Putamen (tissue), 1 donor: ENCODE data around the gene RAD18.

ENCODE experiments used
- DNase-seq: peaks from one replicate; pipeline ENCODE4 v3.0.0-alpha.2; 2016; ENCODE audit warnings: low spot score

The RAD18 gene

DNA sequence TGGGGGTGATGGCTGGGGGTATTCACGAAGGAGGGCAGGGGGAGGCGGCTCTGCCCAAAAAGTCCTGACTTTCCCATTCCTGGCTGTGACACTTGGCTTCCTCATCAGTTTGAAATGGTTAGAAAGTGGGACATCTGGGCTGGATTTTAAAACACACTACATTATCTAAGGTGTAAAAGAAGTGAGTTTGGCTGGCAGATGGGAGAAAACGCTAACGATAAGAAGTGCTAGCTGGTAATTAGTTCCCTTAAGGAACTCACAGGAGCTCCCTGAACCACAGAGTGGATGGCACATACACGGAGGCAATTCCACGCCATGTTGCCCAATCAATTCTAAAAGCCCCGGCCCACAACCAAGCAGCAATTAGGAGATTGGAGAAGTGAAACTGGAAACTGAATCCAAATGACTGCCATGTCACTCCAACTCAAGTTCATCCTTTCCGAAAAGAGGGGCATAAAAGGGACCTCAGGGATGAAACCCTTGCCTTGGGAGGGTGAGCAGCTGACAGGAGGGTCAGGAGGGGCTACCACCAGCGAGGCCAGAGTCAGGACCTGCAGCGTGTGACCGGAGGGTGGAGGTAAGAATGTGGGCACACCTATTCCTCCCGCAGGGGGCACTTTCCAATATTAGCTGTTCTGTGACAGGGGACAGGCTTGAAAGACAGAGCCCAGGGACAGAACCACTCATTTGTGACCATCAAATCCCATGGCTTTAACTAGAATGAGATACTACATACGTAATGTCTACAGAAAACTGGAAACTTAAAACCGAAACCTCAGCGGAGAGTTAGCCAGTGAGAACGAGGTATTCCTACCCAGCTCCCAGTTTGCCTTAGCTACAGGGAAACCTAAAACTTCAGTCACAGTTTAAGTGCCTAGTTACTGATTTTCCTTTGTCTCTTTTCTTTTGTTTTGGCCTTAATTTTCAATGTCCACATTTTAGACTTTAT is 98.6 kb downstream of the RAD18 start:
- no peak for DNase-seq

DNA sequence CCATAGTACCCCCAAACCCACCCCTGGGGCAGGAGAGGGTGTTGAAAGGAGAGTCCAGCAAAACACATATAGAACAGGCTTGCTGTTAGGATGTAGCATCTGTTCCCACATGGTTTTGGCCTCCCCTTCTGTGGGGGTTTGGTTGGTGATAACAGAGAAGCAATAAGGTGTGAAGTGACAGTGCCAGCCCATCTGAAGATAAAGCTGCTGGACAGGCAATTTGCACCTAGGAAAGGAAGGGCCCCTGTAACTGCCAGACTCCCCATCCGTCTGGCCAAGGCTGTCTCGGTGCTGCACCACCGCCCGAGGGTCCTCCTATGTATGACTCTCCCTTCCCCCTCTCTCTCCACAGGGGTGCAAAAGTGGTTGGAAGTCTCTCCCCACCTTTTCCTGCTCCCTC is 99.4 kb downstream of the RAD18 start:
- no peak for DNase-seq

DNA sequence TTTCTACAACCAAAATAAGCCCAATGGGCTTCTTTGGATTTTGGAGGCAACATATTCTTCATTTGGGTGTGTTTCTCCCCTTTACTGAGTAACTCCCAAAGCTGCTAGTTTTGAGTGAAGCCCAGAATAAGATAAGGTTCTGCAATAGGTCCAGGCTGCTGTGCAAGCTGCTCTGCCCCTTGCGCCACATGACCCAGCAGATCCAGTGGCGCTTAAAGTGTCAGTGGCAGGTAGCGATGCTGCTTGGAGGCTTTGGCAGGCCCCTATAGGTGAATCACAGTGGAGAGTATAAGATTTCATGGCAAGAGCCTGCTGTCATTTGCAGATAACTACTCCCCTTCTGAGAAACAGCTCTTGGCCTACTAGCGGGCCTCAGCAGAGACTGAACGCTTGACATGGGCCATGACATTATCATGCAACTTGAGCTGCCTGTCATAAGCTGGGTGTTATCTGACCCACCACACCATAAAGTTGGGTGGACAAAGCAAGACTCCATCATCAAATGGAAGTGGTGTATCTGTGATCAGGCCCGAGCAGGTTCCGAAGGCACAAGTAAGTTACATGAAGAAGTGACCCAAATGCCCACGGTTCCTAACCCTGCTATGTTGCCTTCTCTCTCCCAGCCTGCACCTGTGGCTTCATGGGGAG is 105.4 kb downstream of the RAD18 start:
- DNase-seq: no peak

DNA sequence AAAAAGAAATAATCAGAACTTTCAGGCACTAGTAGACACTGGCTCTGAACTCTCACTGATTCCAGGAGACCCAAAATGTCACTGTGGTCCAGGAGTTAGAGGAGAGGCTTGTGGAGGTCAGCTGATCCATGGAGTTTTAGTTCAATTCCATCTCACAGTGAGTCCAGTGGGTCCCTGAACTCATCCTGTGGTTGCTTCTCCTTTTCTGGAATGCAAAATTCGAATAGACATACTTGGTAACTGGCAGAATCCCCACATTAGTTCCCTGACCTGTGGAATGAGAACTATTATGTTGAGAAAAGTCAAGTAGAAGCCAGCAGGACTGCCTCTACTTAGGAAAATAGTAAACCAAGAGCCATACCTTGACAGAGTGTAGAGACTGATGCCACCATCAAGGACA is 106.6 kb downstream of the RAD18 start:
- no peak for DNase-seq

DNA sequence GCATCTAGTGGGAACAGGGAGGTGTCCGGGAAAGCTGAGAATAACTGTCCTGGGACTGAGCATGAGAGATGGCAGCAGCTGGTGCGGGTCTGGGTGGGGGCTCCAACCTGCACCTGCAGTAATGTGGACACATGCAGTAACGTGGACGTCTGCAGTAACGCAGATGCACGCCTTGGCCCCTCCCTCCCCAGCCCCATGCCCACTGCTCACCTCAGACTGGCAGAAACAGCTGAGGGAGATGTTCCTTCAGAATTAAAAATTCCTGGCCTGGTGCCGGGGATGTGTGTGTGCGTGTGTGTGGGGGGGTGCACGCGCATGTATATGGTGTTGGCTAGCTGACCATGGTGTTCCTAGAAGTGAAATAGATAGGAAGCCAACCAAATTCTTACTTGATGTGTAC is 107.2 kb downstream of the RAD18 start:
- no peak for DNase-seq

DNA sequence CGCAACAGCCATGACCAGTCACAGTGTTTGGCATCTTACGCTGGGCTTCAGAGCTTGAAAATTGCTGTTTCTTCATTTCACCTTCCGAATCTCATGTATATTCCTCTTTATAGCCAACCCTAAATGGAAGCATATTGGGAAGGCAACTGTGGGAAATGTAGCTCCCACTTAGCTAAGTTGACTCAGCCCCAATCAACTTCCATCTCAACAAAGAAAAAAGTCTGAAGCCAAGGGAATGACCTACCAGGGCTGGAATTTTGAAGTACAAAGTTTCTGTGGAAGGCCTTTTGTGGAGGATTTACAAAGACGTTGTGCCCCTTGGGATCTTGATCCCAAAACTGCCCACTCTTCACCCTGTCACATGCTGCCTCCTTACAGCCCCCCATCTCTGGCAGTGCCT is 108.6 kb downstream of the RAD18 start:
- DNase-seq: no peak

DNA sequence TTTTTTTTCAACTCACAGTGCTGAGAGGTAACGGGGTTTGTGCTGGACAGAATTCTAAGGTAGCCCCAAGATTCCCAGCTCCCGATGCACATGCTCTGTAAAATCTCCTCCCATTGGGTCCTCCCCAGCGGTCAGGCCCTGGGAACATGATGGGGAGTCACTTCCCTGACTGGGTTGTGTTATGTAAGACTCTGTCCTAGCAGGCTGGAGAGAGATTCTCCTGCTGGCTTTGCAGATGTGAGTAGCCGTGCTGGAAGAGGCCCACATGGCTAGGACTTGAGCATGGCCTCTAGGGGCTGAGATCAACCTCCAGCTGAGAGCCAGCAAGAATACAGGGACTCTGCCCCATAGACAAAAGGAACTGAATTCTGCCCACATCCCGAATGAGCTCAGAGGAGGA is 110.2 kb downstream of the RAD18 start:
- DNase-seq: no peak

DNA sequence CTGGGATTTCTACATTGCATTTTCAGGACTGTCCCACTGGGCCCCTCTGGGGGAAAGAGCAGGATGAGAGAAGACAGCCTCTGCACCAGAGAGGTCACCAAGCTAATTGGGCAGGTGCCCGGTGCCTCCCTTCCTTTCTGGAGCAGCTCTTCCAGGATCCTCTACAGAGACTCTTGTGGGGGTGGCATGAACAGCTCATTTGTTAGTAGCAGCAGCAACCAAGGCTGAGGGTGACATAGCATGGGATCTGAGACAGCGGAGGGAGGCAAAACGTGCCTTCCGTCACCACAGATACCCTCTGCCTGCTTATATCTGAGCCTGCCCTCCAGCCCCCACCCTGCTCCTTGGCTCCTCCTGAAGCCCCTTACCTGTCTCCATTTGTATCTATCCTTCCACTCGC is 110.8 kb downstream of the RAD18 start:
- DNase-seq: no peak

DNA sequence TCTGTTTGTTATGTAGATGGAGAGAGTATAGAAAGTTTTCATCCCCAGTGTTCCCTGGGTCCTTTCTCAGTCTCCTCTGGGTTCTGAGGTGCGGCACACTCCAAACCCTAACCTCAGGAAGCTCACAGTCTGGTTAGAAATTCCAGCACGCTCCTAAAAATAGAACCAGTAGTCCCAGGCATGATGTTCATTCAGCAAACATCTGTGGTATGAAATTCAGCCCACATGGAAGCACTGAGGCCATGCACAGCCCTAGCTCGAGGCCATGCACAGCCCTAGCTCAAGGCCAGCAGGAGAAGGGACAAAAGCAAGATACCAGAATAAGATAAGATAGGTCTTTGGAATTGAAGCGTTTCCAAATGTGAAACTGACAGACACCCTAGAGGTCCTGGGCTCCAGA is 111.6 kb downstream of the RAD18 start:
- no peak for DNase-seq

DNA sequence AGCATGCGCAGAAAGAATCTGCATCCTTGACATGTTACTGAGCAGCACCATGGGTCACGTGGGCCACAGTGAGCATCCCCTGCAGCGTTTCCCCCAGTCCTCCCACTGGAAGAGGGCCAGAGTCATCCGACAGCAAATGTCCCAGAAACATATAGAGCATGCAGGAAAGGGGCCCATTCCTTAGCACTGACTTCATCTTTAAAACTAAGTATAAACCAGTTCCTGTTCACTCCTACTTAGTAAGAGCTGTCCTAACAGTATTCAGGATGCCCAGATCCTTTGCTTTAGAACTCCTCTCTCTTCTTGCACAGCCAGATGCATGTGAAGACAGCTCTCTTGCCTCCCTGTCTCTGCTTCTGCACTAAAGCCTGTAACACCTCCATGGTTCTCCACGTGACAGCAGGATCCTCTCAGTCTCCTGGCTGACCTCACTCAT is 114.6 kb downstream of the RAD18 start:
- no peak for DNase-seq

DNA sequence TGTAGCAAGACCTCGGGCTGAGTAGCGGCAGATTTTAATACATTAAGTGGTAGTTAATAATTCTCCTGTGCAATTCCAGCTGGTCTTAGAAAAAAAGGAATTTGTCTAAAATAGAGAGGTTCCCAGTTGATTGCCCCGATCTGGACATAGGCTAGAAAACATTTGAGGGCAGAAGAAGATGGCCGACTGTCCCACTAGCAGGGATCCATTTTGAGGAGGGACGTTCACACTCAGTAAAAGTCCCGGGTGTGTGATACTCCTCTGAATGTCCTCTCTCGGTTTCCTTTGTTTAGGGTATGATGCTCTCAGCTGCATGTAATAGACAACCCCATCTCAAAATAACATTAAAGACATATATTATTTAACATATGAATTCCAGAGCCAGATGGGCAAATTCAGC is 116.0 kb downstream of the RAD18 start:
- DNase-seq: no peak

DNA sequence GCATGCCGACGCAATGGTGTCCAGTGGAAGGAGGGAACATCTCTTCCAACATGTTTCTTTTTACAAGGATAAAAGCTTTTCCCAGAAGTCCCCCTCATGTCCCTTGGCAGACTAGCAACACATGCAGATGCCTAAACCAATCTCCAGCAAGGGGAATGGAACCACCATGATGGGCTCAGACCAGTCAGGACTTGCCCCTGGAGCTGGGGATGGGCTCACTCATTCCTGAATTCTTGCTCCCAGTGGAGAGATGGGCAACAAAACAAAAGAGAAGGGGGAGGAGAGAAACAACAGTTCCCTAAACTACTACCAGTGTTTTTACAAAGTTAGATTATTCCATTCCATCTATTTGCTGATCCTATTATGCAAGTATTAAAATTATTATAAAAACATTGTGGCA is 117.1 kb downstream of the RAD18 start:
- DNase-seq: no peak

DNA sequence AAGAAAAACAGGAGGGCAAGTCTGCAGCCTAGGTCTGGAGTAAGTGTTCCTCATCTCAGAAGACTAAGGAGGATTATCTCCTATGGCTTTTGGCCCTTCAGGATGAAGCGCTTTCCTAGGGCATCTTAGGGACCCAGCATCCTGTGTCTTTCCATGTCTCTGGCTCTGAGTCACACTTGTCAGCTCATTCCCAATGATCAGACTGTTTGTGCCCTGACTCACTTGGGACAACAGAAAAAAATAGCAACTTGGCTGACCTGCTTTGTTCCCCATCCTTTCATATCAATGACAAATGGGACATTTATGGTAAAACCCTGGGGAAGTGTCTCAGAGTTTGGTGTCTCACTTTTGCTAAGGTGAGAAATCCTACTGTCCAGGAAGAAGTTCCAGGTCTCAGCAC is 117.6 kb downstream of the RAD18 start:
- DNase-seq: no peak

DNA sequence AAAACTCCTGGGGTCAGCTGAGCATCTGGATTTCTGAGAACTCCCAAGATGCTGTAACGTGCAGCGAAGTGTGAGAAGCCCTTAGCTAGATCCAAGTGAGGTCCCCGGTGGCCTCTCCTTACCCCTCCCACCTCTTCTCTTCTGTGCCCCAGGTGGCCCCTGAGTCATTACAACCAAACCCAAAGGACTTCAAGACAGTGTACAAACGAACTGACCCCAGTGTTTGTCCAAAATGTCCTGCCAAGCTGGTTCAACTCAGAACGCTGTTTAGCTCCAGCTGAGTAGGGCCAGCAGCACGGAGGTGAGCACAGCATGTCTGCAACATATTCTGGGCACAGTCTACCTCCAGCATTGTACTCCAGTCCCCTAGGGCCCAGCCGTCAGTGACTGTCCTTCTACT is 119.9 kb downstream of the RAD18 start:
- DNase-seq: no peak

DNA sequence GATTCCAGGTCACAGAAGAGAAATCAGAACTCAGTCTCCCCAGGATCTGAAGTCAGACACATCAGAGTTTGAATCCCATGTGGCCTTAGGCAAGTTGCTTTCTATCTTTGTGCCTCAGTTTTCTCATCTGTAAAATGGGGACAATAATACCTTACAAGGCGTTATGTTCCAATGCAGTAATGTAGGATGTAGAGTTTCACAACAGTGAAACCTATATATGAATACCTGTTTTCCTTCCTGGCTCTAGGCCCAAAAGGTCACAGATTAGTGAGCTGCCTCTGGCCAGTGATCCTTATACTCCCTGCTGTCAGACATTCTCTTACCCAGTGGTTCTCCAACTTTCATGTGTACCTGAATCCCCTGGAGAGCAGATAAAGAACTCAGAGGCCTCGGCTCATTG is 121.0 kb downstream of the RAD18 start:
- DNase-seq: no peak

DNA sequence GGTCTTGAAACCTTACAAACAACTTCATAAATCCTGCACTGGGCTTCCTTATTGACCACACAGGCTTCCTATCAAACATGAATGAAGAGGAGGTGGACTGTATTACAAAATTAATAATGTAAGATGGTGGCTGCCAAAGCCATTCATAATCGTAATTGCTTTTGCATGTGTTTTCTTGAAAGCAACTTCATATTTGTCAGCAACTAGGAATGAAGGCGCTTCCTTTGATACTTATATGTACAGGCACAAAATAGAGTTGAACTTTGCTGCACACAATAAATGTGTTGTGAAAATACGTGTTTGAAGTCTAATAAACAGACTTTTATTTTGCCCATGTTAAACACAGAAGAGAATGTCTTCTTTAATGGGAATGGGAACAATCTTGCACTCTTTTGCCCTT is 121.8 kb downstream of the RAD18 start:
- DNase-seq: no peak

DNA sequence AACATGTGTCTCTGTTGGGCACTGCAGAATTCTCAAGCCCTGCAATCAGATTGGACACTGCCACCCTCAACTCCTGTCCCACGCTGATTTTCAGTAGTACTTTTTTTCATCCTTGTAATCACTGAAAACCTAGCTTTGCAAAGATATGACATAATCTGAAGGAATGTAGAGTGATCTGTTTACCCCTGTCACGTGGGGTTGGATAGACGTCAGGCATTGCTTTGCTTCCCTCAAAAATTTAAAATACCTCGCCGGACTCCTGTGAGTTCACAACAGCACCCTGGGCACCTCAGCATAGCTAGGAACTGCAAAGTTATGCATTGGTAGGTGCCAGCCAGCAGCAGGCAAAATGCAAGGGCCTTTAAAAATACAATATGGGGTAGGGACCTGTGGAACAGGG is 122.7 kb downstream of the RAD18 start:
- no peak for DNase-seq

DNA sequence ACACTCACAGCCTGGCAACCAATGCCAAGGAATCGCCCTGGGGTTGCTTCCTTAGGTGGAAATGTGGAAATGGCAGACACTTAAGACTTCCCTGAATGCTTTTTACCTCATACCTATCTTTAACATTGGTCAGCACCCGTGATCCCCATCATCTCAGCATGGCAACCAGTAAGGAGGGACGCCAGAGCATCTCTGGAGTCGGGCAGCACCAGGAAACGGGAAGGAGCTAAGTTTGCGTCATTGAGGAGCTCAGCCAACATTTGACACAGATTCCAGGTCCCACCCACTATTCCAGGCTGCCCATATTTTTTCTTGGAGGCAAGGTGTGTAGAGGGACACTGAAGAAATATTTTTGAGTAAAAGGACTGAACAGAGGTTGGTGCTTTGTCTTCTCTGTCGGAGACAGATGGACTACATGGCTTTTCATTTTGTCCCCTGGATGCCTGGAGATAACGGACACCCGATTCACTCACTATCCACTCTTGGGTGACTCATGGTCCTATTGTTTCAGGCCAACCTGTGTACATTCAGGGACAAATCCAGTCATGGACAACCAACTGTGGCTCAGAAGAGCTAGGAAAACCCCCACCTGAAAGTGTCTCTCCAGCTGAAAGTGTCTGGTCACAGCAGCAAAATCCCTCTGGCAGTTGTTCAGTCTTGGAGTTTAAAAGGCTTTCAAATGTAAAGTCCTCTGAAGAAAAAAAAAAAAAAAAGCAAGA is 123.5 kb downstream of the RAD18 start:
- no peak for DNase-seq

DNA sequence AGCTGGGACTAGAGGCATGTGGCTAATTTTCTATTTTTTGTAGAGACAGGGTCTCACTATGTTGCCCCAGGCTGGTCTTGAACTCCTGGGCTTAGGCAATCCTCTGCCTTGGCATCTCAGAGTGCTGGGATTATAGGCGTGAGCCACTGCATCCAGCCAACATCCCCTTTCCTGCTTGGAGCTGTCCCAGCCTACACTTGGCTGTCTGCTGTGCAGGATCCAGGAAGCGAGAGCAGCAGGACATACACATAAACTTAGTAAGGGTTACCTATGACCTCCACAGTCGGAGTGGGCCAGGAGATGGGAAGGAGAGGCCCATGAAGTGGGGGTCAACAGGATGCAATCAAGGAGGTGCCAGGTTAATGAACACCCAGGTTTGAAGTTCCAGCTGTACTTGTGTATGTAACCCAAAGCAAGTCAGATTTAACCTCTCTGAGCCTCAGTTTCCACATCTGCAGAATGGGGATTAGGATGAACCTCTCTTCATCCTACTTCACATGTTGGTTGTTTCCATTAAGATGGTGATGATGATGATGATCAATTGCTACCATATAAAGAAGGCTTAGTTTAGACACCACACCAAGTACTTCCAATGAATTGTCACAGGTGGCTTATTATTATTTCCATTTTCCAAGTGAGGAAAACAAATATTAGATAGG is 124.4 kb downstream of the RAD18 start:
- no peak for DNase-seq

DNA sequence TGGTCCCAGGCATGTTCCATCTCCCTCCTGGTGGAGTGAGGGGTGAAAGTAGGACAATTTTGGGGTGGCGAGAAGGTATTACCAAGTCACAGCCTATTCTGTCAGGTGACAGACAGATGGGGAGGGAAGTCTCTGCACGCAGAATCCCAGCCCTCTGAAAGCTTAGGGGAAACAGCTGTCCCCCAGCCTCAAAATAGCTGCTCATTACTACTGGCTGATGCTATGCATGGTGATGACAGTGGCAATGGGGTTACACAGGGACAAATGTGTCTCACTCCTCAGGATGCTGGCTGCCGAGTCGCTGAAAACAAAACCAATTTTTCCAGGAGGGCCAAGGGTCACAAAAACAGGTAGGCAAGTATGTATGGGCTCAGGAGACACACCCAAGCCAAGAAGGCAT is 125.0 kb downstream of the RAD18 start:
- DNase-seq: no peak

DNA sequence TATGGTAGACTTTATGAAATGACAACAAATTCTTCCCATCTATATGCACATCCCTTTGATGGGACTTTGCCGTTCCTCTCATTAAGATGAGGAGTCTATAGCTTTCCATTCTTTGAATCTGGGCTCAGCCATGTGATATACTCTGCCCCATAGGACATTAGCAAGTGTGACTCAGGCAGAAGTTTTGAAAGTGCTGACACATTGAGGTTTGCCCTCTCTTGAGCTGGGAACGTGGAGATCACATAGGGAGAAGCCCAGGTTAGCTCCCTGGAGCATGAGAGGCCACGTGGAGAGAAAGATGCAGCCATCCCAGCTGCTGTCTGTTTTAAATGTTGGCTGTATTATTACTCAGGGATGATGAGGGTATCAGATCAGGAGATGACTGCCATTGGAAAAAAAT is 126.1 kb downstream of the RAD18 start:
- no peak for DNase-seq

DNA sequence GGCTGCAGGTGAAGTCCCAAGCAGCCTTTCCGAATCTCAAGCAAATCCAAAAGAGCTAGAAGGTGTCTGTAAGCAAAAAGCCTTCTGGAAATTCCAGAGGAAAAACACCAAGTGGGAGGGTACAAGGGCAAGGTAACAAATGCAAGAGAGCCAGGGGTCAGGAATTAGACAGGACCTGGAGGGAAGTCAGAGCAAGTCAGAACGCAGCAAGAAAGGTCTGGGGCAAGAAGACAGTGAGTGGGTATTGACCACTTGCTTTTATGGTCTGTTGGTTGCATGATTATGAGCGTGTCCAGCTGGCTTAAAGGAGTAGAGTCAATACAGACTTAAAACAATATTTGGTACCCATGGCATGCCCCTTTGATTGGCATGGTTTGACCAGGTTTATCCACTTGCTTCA is 127.2 kb downstream of the RAD18 start:
- DNase-seq: no peak
